H54 (cell line): ENCODE data around the gene MPHOSPH9.

Experiments
- DNase-seq: peaks from one replicate; pipeline ENCODE4 v3.0.0; 2011; ENCODE audit warnings: low spot score, mixed read lengths; ENCODE audit not compliant: insufficient read length
- FAIRE-seq: peaks from 3 replicates; lab custom pipeline; 2011; peaks lifted over from hg19 to GRCh38; lab: Jason Lieb, UNC
- POLR2A ChIP-seq: IDR thresholded peaks from 2 replicates; pipeline ENCODE4 v1.6.1; 2011; ENCODE audit warnings: low read depth, mild to moderate bottlenecking, low read length

MPHOSPH9 gene

DNA sequence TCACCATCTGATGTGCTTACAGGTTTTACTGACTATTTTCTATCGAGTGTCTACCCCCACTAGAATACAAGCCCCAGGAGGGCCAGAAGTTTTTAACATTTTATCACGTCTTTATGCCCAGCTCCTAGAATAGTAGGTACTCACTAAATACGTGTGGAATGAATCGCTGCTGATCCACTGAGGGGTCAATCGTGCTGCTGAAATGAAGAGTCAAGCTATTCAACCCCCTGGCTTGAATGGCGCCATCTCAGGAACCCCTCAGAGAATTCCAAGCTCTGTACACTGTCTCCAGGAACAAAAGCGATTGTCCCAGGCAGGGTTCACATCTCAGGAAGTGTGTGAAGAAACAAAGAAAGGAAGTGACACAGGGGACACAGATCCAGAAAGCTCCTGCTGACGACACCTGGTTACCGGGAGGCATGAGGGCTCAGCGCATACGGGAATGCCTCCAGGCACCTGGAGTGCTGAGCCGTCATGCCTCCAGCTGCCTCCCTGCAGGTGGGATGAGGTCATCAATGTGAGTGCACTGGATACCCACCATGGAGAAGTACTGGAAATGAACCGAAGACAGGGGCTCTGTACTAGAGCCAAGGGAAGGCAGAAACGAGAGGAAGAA lies 127.6 kb downstream of the MPHOSPH9 start:
- FAIRE-seq (no peak), DNase-seq (no peak)
- no peak for TF ChIP-seq POLR2A

DNA sequence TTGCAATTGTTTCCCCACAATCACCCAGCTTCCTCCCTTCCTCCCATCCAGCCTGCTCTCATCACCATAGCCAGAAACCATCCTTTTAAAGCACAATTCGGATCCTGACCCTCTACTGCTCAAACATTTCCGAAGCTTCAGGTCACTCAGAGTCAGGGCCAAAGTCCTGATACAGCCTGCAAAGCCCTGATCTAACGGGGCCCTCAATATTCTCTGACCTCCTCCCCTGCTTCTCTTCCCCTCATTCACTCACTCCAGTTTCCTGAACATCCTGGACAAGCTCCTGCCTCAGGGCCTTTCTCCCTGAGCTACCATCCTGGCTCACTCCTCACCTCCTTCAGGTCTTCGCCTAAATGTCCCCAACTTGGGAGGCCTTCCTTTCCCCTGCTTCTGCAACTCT lies 128.1 kb downstream of the MPHOSPH9 start:
- TF ChIP-seq POLR2A, result no peak
- FAIRE-seq (no peak), DNase-seq (no peak)
